ENCODE data around the gene HSPB2.

The HSPB2 gene

DNA sequence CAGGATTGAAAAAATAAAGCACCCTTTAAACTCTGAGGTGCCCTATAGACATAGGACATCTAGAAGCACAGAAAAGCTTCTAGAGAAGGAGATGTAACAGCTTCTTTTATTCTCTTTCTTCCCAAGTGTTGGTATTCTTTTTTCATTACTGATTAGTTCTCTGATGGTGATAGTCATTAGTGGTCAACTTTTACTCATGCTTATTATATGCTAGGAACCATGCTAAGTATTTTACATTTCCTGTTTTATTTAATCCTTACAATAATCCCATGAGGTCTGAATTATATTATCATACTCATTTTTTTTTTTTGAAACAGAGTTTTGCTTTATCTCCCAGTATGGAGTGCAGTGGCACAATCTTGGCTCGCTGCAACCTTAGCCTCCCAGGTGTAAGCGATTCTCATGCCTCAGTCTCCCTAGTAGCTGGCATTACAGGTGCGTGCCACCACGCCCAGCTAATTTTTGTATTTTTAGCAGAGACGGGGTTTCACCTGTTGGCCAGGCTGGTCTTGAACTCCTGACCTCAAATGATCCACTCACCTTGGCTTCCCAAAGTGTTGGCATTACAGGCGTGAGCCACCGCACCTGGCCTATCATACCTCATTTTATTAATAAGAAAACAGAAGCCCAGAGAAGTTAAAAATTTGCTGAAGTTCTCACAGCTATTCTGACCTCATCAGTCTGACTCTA, 9.2 kb downstream of the HSPB2 start:
- WGBS (ENCODE audit: insufficient coverage) = 98% methylated on average over 7 of the region's 7 CpGs

DNA sequence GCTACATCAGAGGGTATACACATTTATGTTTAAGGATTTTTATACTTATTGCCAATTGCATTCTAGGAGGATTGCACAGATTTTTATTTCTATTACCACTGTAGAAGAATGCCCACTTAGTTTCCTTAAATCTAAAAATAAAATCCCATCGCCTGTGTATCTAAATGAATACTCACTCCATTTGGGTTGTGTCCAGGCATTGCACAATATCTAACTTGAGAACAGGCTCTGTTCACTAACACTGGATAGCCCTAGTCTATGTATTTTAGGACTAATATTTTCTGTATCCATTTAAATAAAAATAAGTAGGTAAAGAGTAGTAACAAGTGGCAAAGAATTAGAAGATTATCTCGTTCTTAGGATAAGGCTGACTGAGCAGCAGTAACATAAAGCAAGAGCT, 10.3 kb downstream of the HSPB2 start:
- DNase-seq = no peak
- peaks cover 0 to 22% (median 9%) of the 10 kb centered on the region in 4 experiments for H3K4me1 ChIP-seq (ENCODE audit: control extremely low read depth in 1 of 4, control insufficient read depth in 4 of 4, insufficient read depth in 4 of 4, low read length in 3 of 4)
- no peak overlapping the region for H3K27ac ChIP-seq (ENCODE audit: insufficient read depth in 1 of 2, low read depth in 1 of 2, low read length in 2 of 2, poor library complexity in 1 of 2, severe bottlenecking in 2 of 2)
- no peaks in the 10 kb centered on the region for H3K36me3 ChIP-seq (ENCODE audit: control insufficient read depth in 4 of 4, insufficient read depth in 4 of 4, low read length in 3 of 4)
- CTCF ChIA-PET = interaction anchor here (1.8 kb wide), 1 partner anchor 8 kb away, joined by 6 read pairs; no protein-coding TSS in a partner anchor
- no peaks in the 10 kb centered on the region for H3K27me3 ChIP-seq (replicated peaks in 2 of 5; ENCODE audit: control insufficient read depth in 4 of 5, insufficient read depth in 5 of 5, low read length in 4 of 5)
- H3K4me3 ChIP-seq (ENCODE audit: control insufficient read depth in 1 of 7, extremely low read depth in 1 of 7, insufficient read depth in 4 of 7, low read depth in 2 of 7, low read length in 6 of 7) = no peak overlapping the region
- 0% methylated on average over 1 of the region's 2 CpGs for WGBS (ENCODE audit: insufficient coverage)
- no peaks in the 10 kb centered on the region for H3K9me3 ChIP-seq (ENCODE audit: control extremely low read depth in 1 of 5, control insufficient read depth in 4 of 5, insufficient read depth in 2 of 5, low read depth in 1 of 5, low read length in 4 of 5)
- POLR2A ChIA-PET = no interaction called here

More for the DNA sequence above, 9.2 kb downstream of the HSPB2 start:
- no peaks in the 10 kb centered on the region for H3K36me3 ChIP-seq (ENCODE audit: control insufficient read depth in 4 of 4, insufficient read depth in 4 of 4, low read length in 3 of 4)
- no peaks in the 10 kb centered on the region for H3K9me3 ChIP-seq (ENCODE audit: control extremely low read depth in 1 of 5, control insufficient read depth in 4 of 5, insufficient read depth in 2 of 5, low read depth in 1 of 5, low read length in 4 of 5)
- no peak for DNase-seq
- H3K27me3 ChIP-seq (replicated peaks in 2 of 5; ENCODE audit: control insufficient read depth in 4 of 5, insufficient read depth in 5 of 5, low read length in 4 of 5) = no peaks in the 10 kb centered on the region
- H3K4me3 ChIP-seq (ENCODE audit: control insufficient read depth in 1 of 7, extremely low read depth in 1 of 7, insufficient read depth in 4 of 7, low read depth in 2 of 7, low read length in 6 of 7) = no peak overlapping the region
- ChIA-PET CTCF (interaction anchor here (1.0 to 1.2 kb wide), 2 partner anchors 9 to 12 kb away, joined by 4 to 6 read pairs; no protein-coding TSS in a partner anchor), POLR2A (no interaction called here)
- peaks cover 0 to 16% (median 4%) of the 10 kb centered on the region in 4 experiments for H3K4me1 ChIP-seq (ENCODE audit: control extremely low read depth in 1 of 4, control insufficient read depth in 4 of 4, insufficient read depth in 4 of 4, low read length in 3 of 4)
- H3K27ac ChIP-seq (ENCODE audit: insufficient read depth in 1 of 2, low read depth in 1 of 2, low read length in 2 of 2, poor library complexity in 1 of 2, severe bottlenecking in 2 of 2) = no peak overlapping the region

DNA sequence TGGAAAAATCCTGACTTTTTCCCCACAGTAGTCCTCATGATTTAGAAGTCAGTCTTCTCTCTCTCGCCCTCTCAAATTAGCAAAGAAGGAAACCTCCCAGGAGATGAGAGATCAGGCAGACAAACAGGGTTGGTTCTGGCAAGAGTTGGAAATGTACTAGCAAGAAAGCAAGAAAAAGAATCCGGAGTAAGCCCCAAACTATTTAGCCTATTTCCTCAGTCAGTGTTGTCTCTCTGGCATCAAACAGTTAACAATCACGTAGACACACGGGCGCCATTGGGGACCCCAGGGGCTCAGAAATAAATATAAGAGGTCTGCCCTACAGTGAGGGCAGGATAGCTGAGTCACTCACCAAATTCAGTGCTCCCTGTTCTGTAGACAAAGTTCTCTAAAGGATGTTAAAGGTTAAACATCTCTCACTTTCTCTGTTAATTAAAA, 10.8 kb downstream of the HSPB2 start:
- ChIA-PET POLR2A (no interaction called here), CTCF (interaction anchor here (1.8 kb wide), 2 partner anchors 9 to 13 kb away, joined by 6 read pairs; no protein-coding TSS in a partner anchor)
- WGBS (ENCODE audit: insufficient coverage) = 66% methylated on average over 4 of the region's 5 CpGs
- H3K36me3 ChIP-seq (ENCODE audit: control insufficient read depth in 4 of 4, insufficient read depth in 4 of 4, low read length in 3 of 4) = no peaks in the 10 kb centered on the region
- H3K4me3 ChIP-seq (ENCODE audit: control insufficient read depth in 1 of 7, extremely low read depth in 1 of 7, insufficient read depth in 4 of 7, low read depth in 2 of 7, low read length in 6 of 7) = no peak overlapping the region
- peaks cover 0 to 22% (median 9%) of the 10 kb centered on the region in 4 experiments for H3K4me1 ChIP-seq (ENCODE audit: control extremely low read depth in 1 of 4, control insufficient read depth in 4 of 4, insufficient read depth in 4 of 4, low read length in 3 of 4)
- DNase-seq = no peak
- no peaks in the 10 kb centered on the region for H3K27me3 ChIP-seq (replicated peaks in 2 of 5; ENCODE audit: control insufficient read depth in 4 of 5, insufficient read depth in 5 of 5, low read length in 4 of 5)
- H3K9me3 ChIP-seq (ENCODE audit: control extremely low read depth in 1 of 5, control insufficient read depth in 4 of 5, insufficient read depth in 2 of 5, low read depth in 1 of 5, low read length in 4 of 5) = no peaks in the 10 kb centered on the region
- H3K27ac ChIP-seq (ENCODE audit: insufficient read depth in 1 of 2, low read depth in 1 of 2, low read length in 2 of 2, poor library complexity in 1 of 2, severe bottlenecking in 2 of 2) = no peak overlapping the region

DNA sequence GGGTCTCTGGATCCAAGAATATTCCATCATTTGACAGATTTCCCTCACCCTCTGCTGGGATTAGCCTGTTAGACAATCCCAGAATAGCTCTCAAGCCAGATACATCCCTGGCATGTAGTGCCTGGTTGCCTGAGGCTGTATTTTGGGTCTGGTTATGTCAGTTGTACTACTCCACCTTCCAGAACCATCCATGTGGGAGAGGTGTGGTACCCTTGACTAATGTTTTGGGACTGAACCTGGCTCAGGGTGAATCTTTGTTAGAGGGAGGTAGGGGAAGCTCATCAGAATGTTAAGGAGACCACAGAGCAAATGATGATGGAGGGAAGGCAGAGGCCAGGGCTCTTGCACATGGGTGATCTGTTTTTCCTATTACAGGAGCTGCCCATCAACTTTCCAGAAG, 11.4 kb downstream of the HSPB2 start:
- POLR2A ChIA-PET = no interaction called here

DNA sequence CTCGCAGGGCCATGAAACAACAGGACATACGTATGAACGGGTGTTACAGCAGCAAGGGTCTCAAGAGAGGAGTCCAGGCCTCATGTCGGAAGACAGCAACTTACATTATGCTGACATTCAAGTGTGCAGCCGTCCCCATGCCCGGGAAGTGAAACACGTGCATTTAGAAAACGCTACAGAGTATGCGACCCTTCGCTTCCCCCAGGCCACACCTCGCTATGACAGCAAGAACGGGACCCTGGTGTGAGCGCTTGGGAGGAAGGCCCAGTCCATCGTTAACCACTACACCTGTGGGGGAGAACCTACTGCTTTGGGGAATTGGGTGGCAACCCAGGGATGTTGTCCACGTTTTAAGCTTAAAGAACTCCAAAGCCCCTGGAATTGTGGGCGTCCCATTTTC, 13.4 kb downstream of the HSPB2 start:
- POLR2A ChIA-PET = interaction anchor here (0.7 to 1.1 kb wide), 2 partner anchors 14 to 20 kb away, joined by 4 read pairs; partner anchors contain the start of gene CRYAB
- Histone ChIP-seq H3K4me3 (ENCODE audit: control insufficient read depth in 1 of 7, extremely low read depth in 1 of 7, insufficient read depth in 4 of 7, low read depth in 2 of 7, low read length in 6 of 7) (peak overlapping the region in 4 of 7 experiments; percentile 62 to 87 (median 72)), H3K9me3 (ENCODE audit: control extremely low read depth in 1 of 5, control insufficient read depth in 4 of 5, insufficient read depth in 2 of 5, low read depth in 1 of 5, low read length in 4 of 5) (no peaks in the 10 kb centered on the region), H3K27ac (ENCODE audit: insufficient read depth in 1 of 2, low read depth in 1 of 2, low read length in 2 of 2, poor library complexity in 1 of 2, severe bottlenecking in 2 of 2) (peak overlapping the region in 1 of 2 experiments; percentile 84), H3K4me1 (ENCODE audit: control extremely low read depth in 1 of 4, control insufficient read depth in 4 of 4, insufficient read depth in 4 of 4, low read length in 3 of 4) (peaks cover 0 to 22% (median 9%) of the 10 kb centered on the region in 4 experiments), H3K27me3 (replicated peaks in 2 of 5; ENCODE audit: control insufficient read depth in 4 of 5, insufficient read depth in 5 of 5, low read length in 4 of 5) (no peaks in the 10 kb centered on the region), H3K36me3 (ENCODE audit: control insufficient read depth in 4 of 4, insufficient read depth in 4 of 4, low read length in 3 of 4) (no peaks in the 10 kb centered on the region)
- CTCF ChIA-PET = interaction anchor here (0.8 to 2.3 kb wide), 4 partner anchors 28 to 56 kb away, joined by 3 to 10 read pairs (median 4); no protein-coding TSS in a partner anchor
- 96% methylated on average over 14 of the region's 16 CpGs for WGBS (ENCODE audit: insufficient coverage)
- no peak for DNase-seq

More for the DNA sequence above, 11.4 kb downstream of the HSPB2 start:
- no peaks in the 10 kb centered on the region for H3K36me3 ChIP-seq (ENCODE audit: control insufficient read depth in 4 of 4, insufficient read depth in 4 of 4, low read length in 3 of 4)
- DNase-seq = no peak
- H3K9me3 ChIP-seq (ENCODE audit: control extremely low read depth in 1 of 5, control insufficient read depth in 4 of 5, insufficient read depth in 2 of 5, low read depth in 1 of 5, low read length in 4 of 5) = no peaks in the 10 kb centered on the region
- H3K4me3 ChIP-seq (ENCODE audit: control insufficient read depth in 1 of 7, extremely low read depth in 1 of 7, insufficient read depth in 4 of 7, low read depth in 2 of 7, low read length in 6 of 7) = no peak overlapping the region
- no peaks in the 10 kb centered on the region for H3K27me3 ChIP-seq (replicated peaks in 2 of 5; ENCODE audit: control insufficient read depth in 4 of 5, insufficient read depth in 5 of 5, low read length in 4 of 5)
- H3K27ac ChIP-seq (ENCODE audit: insufficient read depth in 1 of 2, low read depth in 1 of 2, low read length in 2 of 2, poor library complexity in 1 of 2, severe bottlenecking in 2 of 2) = no peak overlapping the region
- peaks cover 0 to 22% (median 9%) of the 10 kb centered on the region in 4 experiments for H3K4me1 ChIP-seq (ENCODE audit: control extremely low read depth in 1 of 4, control insufficient read depth in 4 of 4, insufficient read depth in 4 of 4, low read length in 3 of 4)
- CTCF ChIA-PET = interaction anchor here (1.8 kb wide), 2 partner anchors 9 to 14 kb away, joined by 6 read pairs; no protein-coding TSS in a partner anchor

DNA sequence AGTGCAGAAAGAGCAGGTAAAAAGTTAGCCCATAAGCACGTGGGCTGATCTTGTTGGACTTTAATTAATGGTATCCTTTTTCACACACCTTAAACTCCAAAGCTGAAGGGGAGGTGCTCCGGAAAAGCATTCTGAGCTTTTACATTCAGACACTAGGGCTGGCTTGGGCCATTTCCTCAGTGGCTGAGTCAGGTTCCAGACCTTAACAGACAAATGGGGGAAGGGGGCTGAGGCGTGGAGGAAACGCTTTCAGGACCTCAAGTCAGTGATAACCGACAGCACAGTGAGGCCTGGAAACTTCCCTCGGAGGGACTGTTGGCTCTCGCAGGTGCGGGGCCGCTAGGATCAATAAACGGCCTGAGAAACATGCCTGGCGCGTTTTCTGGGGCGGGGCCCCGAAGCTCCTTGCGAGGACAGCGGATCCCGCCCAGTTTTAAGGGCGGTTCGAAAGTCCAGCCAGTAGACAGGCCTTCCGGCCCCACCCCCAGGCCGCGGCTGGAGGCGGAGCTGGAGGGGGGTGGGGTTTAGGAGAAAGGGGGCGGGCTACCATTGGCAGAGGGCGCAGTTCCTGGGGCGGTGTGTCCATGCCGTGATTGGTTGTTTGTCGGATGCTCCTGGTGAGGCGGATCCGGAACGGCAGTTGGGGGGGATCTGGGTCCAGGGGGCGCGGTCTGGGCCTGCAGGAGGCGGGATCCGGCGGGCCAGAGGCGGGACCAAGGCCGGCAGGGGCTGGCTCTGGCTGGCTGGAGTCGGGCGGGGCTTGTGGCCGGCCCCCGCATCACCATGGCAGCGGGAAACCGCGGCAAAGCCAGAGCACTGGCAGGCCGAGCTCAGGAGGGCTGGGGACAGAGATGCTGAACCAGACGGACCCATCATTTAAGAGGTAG, 14.2 kb downstream of the HSPB2 start:
- POLR2A ChIA-PET = interaction anchor here (0.7 to 1.1 kb wide), 3 partner anchors 15 to 56 kb away, joined by 3 to 4 read pairs (median 4); partner anchors contain the start of gene CRYAB
- peaks cover 0 to 22% (median 9%) of the 10 kb centered on the region in 4 experiments for H3K4me1 ChIP-seq (ENCODE audit: control extremely low read depth in 1 of 4, control insufficient read depth in 4 of 4, insufficient read depth in 4 of 4, low read length in 3 of 4)
- no peaks in the 10 kb centered on the region for H3K36me3 ChIP-seq (ENCODE audit: control insufficient read depth in 4 of 4, insufficient read depth in 4 of 4, low read length in 3 of 4)
- CTCF ChIA-PET = interaction anchor here (0.8 to 2.3 kb wide), 6 partner anchors 11 to 55 kb away, joined by 3 to 10 read pairs (median 3); partner anchors contain the start of gene ALG9
- H3K9me3 ChIP-seq (ENCODE audit: control extremely low read depth in 1 of 5, control insufficient read depth in 4 of 5, insufficient read depth in 2 of 5, low read depth in 1 of 5, low read length in 4 of 5) = no peaks in the 10 kb centered on the region
- H3K27ac ChIP-seq (ENCODE audit: insufficient read depth in 1 of 2, low read depth in 1 of 2, low read length in 2 of 2, poor library complexity in 1 of 2, severe bottlenecking in 2 of 2) = peak overlapping the region; percentile 1 to 84
- WGBS (ENCODE audit: insufficient coverage) = 2% methylated on average over 35 of the region's 47 CpGs
- H3K27me3 ChIP-seq (replicated peaks in 2 of 5; ENCODE audit: control insufficient read depth in 4 of 5, insufficient read depth in 5 of 5, low read length in 4 of 5) = no peaks in the 10 kb centered on the region
- peak overlapping the region; percentile 32 to 87 (median 69) for H3K4me3 ChIP-seq (ENCODE audit: control insufficient read depth in 1 of 7, extremely low read depth in 1 of 7, insufficient read depth in 4 of 7, low read depth in 2 of 7, low read length in 6 of 7)
- peak; percentile 97 to 98 (median 97) for DNase-seq
